Renal cortical epithelial cell (primary cell): ENCODE data around the gene SUPT6H. TPM values are rescaled to one million over a fixed set of nuclear protein-coding genes. Genes with fewer than 3 reads are reported as not detected.
"Not testable (repeated sequence)": the region's sequence is repeated elsewhere in the genome, so short reads cannot be mapped to it uniquely, and the experiment has no call there.

Source experiments
- DNase-seq: peaks from one replicate; pipeline ENCODE4 v3.0.0-alpha.2; 2011; ENCODE audit warnings: low read depth
- total RNA-seq: library from RNA; depleted of rRNA; stranded (reverse); fragments of >200 nt; gene quantifications from 2 replicates; pipeline ENCODE4 v1.2.3, GENCODE V29; 2014

SUPT6H gene
- total RNA-seq, 1 donor from 2014 or later = 92.6 TPM

GRCh38 chr17:28735913-28736769 is 74.1 kb downstream of the SUPT6H start:
- DNase-seq = not testable (repeated sequence)

GRCh38 chr17:28737316-28737715 is 75.3 kb downstream of the SUPT6H start:
- no peak for DNase-seq

- DNase-seq = peak; percentile 59
Observed at GRCh38 chr17:28737770-28738679, 76.0 kb downstream of the SUPT6H start.

- no peak for DNase-seq
Observed at GRCh38 chr17:28738680-28739384, 76.8 kb downstream of the SUPT6H start.

GRCh38 chr17:28740406-28741357 is 78.7 kb downstream of the SUPT6H start:
- DNase-seq = no peak

- DNase-seq = no peak
Observed at GRCh38 chr17:28741358-28742349, 79.6 kb downstream of the SUPT6H start.

- peak; percentile 81 for DNase-seq
Observed at GRCh38 chr17:28743243-28744103, 81.5 kb downstream of the SUPT6H start, which contains the start of gene TRAF4. TRAF4 (plus strand) TSS chr17:28744011; CDS start chr17:28744113, 102 bp downstream.

- no peak for DNase-seq
Observed at GRCh38 chr17:28744104-28744971, 82.3 kb downstream of the SUPT6H start.

GRCh38 chr17:28744972-28745785 is 83.2 kb downstream of the SUPT6H start:
- DNase-seq = no peak

GRCh38 chr17:28745786-28746411 is 83.9 kb downstream of the SUPT6H start:
- DNase-seq = peak; percentile 90

- DNase-seq = peak; percentile 74
Observed at GRCh38 chr17:28746611-28747050, 84.6 kb downstream of the SUPT6H start.

- DNase-seq = peak; percentile 70
Observed at GRCh38 chr17:28747051-28747691, 85.2 kb downstream of the SUPT6H start.

- no peak for DNase-seq
Observed at GRCh38 chr17:28747801-28748750, 86.1 kb downstream of the SUPT6H start.

GRCh38 chr17:28748852-28749515 is 87.0 kb downstream of the SUPT6H start:
- DNase-seq = no peak
